ENCODE measurements around the gene FLT1.

FLT1 gene

DNA sequence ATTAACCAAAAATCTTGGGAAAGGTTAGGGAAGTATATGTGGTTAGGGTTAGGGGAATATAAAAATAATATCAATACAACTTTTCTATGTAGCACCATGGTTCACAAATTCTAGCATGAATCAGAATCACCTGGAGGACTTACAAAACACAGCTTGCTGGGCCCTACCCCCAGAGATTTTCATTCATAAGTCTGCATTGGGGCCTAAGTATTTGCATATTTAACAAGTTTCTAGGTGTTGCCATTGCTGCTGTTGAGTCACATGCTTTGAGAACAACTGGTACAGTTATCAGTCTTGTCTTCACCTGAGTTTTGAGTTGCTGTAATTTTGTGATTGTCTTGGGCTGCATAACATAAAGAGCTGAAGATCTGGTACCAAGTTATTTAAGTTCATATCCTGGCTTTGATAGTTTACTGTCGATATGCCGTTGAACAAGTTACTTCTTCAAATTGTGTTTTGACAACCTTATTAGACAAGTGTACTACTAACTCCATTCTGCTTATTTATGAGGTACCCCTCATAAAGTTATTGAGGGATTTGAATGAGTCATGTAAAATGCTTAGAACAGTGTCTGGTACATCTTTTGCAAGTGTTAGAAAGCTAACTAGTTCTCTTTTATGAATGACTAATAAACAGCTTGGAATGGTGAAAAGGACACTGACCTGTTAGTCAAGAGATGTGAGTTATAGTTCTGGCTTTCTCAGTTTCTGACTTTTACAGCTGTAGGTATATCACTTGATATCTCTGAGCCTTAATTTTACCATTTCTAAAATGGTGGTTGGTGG, 223.7 kb downstream of the FLT1 start:
- no peak for DNase-seq (ENCODE audit: extremely low read depth in 1 of 2, low read depth in 1 of 2)

GRCh38 chr13:28268800-28269223, 226.1 kb downstream of the FLT1 start:
- no peak for DNase-seq (ENCODE audit: extremely low read depth in 1 of 2, low read depth in 1 of 2)

- no peak for DNase-seq (ENCODE audit: extremely low read depth in 1 of 2, low read depth in 1 of 2)
Measured at GRCh38 chr13:28267497-28267896, 227.4 kb downstream of the FLT1 start.

- no peak for DNase-seq (ENCODE audit: extremely low read depth in 1 of 2, low read depth in 1 of 2)
Measured at GRCh38 chr13:28258417-28258816, 236.5 kb downstream of the FLT1 start.

DNA sequence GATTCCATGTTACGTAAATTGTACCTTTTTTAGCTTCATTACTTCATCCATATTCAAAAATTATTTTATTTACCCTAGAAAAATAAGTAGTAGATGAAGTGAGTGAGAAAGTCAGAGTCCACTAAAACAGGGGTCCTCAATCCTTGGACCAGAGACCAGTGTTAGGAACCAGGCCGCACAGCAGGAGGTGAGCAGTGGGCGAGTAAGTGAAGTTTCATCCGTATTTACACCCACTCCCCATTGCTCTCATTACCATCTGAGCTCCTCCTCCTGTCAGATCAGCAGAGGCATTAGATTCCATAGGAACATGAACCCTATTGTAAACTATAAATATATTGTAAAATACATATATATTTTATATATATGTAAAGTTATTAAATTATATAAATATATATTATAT, 237.6 kb downstream of the FLT1 start:
- DNase-seq (ENCODE audit: extremely low read depth in 1 of 2, low read depth in 1 of 2), result no peak

DNA sequence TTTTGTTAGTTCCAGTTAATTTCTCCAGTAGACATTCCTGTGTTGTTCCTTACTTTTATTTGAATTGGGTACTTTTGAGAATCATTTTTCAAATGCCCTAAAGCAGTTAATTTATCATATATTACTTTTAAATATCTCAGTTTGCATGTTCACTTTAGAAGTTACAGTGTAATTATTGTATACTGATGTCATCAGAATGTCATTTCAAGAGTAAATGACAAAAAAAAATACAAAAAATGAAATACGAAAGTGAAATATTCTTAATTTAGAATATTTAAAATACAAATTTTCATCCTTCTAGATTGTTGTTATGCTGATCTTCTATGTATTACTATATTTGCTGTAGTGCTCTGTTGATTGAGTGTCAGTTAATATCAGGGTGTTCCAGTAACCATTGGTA, 242.4 kb downstream of the FLT1 start:
- no peak for DNase-seq (ENCODE audit: extremely low read depth in 1 of 2, low read depth in 1 of 2)

DNA sequence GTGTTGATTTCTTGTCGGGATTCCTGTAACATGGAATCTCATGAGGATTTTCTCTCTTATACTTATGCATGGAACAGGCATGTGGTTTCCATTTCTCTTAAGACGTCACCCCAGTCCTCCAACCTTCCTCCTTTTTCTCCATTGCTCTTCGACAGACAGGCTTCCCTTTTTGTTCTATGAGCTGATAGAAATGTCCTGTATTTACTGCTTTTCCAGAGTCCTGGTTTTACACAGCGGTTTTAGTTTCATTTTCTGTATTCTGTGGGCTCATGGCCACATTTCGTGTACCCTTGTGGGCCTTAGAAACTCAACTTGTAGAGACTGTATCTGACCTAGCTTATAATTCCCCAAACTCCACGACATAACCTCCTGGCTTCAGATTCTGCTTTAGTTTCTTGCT, 243.5 kb downstream of the FLT1 start:
- no peak for DNase-seq (ENCODE audit: extremely low read depth in 1 of 2, low read depth in 1 of 2)

GRCh38 chr13:28250542-28250941, 244.4 kb downstream of the FLT1 start:
- no peak for DNase-seq (ENCODE audit: extremely low read depth in 1 of 2, low read depth in 1 of 2)

Data from activated CD8-positive, alpha-beta memory T cell treated with anti-CD3 and anti-CD28 coated beads for 1 hour (primary cell).